Osteoblast (primary cell): ENCODE results near the gene PRKCB. TPM values are rescaled to one million over a fixed set of nuclear protein-coding genes. Genes with fewer than 3 reads are reported as not detected.
"Not testable (repeated sequence)": the region's sequence is repeated elsewhere in the genome, so short reads cannot be mapped to it uniquely, and the experiment has no call there.

Source experiments
- DNase-seq: peaks from one replicate; pipeline ENCODE4 v3.0.0; 2011; ENCODE audit warnings: low spot score, mixed read lengths; ENCODE audit not compliant: insufficient read length; ENCODE audit errors: missing footprints
- H2AFZ ChIP-seq: 2 replicates; pipeline ENCODE4 v1.6.0; 2011; ENCODE audit warnings: mild to moderate bottlenecking, low read length
- H3K27ac ChIP-seq: 2 replicates; pipeline ENCODE4 v1.5.1; 2011; ENCODE audit warnings: mild to moderate bottlenecking, low read depth, low read length, moderate library complexity
- H3K27me3 ChIP-seq: 2 replicates; pipeline ENCODE4 v1.6.0; 2012; ENCODE audit warnings: mild to moderate bottlenecking, control low read depth, inconsistent platforms, low read length, moderate library complexity; ENCODE audit not compliant: insufficient read depth
- H3K36me3 ChIP-seq: 2 replicates; pipeline ENCODE4 v1.5.1; 2011; ENCODE audit warnings: mild to moderate bottlenecking, low read length, control low read depth, moderate library complexity; ENCODE audit not compliant: insufficient read depth
- H3K4me1 ChIP-seq: 2 replicates; pipeline ENCODE4 v1.5.1; 2011; ENCODE audit warnings: mild to moderate bottlenecking, low read length, control low read depth, moderate library complexity; ENCODE audit not compliant: insufficient read depth
- H3K4me2 ChIP-seq: 2 replicates; pipeline ENCODE4 v1.6.0; 2011; ENCODE audit warnings: mild to moderate bottlenecking, low read length; ENCODE audit not compliant: insufficient read depth
- H3K4me3 ChIP-seq: fragments of 200-600 bp; sonication (generic); 3 replicates; pipeline ENCODE4 v1.5.1; 2012; ENCODE audit warnings: mild to moderate bottlenecking, low read length, inconsistent platforms; ENCODE audit not compliant: insufficient read depth
- H3K79me2 ChIP-seq: 2 replicates; pipeline ENCODE4 v1.6.0; 2012; ENCODE audit warnings: mild to moderate bottlenecking, low read length, control low read depth, inconsistent platforms; ENCODE audit not compliant: insufficient read depth
- H3K9me3 ChIP-seq: 2 replicates; pipeline ENCODE4 v1.5.1; 2011; ENCODE audit warnings: low read depth, low read length, control low read depth
- H4K20me1 ChIP-seq: 2 replicates; pipeline ENCODE4 v1.6.0; 2012; ENCODE audit warnings: mild to moderate bottlenecking, low read length, control low read depth; ENCODE audit not compliant: insufficient read depth
- CTCF ChIP-seq: IDR thresholded peaks from 2 replicates; pipeline ENCODE4 v1.5.1; 2011; ENCODE audit warnings: mild to moderate bottlenecking, low read depth, low read length, moderate library complexity; ENCODE audit errors: extremely low read depth
- total RNA-seq: library from RNA; depleted of rRNA; stranded (reverse); fragments of >200 nt; gene quantifications from 2 replicates; pipeline ENCODE4 v1.2.3, GENCODE V29; 2012

Gene PRKCB
- total RNA-seq, 1 donor, result under 0.01 TPM

- H3K27ac ChIP-seq, result no peak overlapping the region
- no peak overlapping the region for H3K4me3 ChIP-seq
- H3K4me2 ChIP-seq, result no peak overlapping the region
- H3K4me1 ChIP-seq, result no peaks in the 10 kb centered on the region
- no peak overlapping the region for H2AFZ ChIP-seq
- H3K9me3 ChIP-seq, result no peaks in the 10 kb centered on the region
- H3K27me3 ChIP-seq, result no peaks in the 10 kb centered on the region
- H3K36me3 ChIP-seq, result no peaks in the 10 kb centered on the region
- no peak for DNase-seq
- no peaks in the 10 kb centered on the region for H4K20me1 ChIP-seq
- no peaks in the 10 kb centered on the region for H3K79me2 ChIP-seq
- no peak for TF ChIP-seq CTCF
Observed at GRCh38 chr16:24146518-24146917, 310.7 kb downstream of the PRKCB start.

GRCh38 chr16:24149102-24149501 is 313.3 kb downstream of the PRKCB start:
- H3K27ac ChIP-seq, result no peak overlapping the region

DNA sequence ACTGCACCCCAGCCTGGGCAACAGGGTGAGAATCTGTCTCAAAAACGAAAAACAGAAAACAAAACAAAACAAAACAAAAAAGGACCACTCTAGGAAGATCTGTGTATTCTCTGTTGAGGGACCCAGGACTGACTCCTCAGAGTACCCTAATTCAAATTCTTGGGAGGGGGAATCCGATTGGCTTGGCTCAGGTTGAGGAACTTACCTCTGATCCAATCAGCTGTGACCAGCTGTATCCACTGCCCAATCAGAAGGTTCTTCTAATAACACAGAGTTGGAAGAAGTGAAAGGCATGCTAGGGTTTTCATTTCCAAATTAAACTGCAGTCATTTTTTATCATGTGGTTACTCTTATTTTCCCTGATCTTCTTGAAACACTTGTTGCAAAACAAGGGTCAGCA is 314.5 kb downstream of the PRKCB start:
- Histone ChIP-seq H3K27ac (no peak overlapping the region), H4K20me1 (no peaks in the 10 kb centered on the region), H2AFZ (no peak overlapping the region), H3K27me3 (no peaks in the 10 kb centered on the region), H3K36me3 (no peaks in the 10 kb centered on the region), H3K79me2 (no peaks in the 10 kb centered on the region), H3K4me1 (no peaks in the 10 kb centered on the region), H3K9me3 (no peaks in the 10 kb centered on the region), H3K4me2 (no peak overlapping the region), H3K4me3 (no peak overlapping the region)
- no peak for DNase-seq
- TF ChIP-seq CTCF, result no peak

More at GRCh38 chr16:24149102-24149501, 313.3 kb downstream of the PRKCB start:
- H3K27me3 ChIP-seq, result no peaks in the 10 kb centered on the region
- no peaks in the 10 kb centered on the region for H4K20me1 ChIP-seq
- no peak for TF ChIP-seq CTCF
- no peaks in the 10 kb centered on the region for H3K36me3 ChIP-seq
- DNase-seq, result no peak
- H2AFZ ChIP-seq, result no peak overlapping the region
- H3K4me2 ChIP-seq, result no peak overlapping the region
- H3K9me3 ChIP-seq, result no peaks in the 10 kb centered on the region
- no peaks in the 10 kb centered on the region for H3K79me2 ChIP-seq
- H3K4me1 ChIP-seq, result no peaks in the 10 kb centered on the region
- no peak overlapping the region for H3K4me3 ChIP-seq

DNA sequence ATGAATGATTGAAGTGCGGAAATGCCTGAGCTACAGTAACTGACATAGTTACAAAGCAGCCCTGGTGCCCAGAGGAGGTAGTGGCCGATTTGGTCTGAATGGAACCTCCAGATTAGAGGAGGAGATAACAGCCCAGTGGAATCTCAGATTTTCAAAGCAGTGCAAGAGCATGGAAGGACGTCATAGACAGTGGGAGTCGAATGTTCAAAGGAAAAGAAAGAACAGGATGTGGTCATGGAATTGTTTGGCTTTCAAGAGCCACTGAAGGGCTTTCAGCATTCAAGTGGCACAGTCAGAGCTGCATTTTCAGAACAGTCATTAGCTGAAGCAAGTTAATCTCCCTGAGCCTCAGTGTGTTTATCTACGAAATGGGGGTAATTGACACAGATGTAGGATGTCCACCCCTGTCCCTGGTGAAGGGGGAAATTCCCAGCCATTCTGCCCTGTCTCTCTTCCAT is 315.7 kb downstream of the PRKCB start:
- Histone ChIP-seq H3K36me3 (no peaks in the 10 kb centered on the region), H4K20me1 (no peaks in the 10 kb centered on the region), H3K4me1 (no peaks in the 10 kb centered on the region), H3K4me2 (no peak overlapping the region), H2AFZ (no peak overlapping the region), H3K79me2 (no peaks in the 10 kb centered on the region), H3K27ac (no peak overlapping the region), H3K27me3 (no peaks in the 10 kb centered on the region), H3K4me3 (no peak overlapping the region), H3K9me3 (no peaks in the 10 kb centered on the region)
- TF ChIP-seq CTCF, result no peak
- DNase-seq, result peak; percentile 50

GRCh38 chr16:24152048-24152447 is 316.3 kb downstream of the PRKCB start:
- not testable (repeated sequence) for H4K20me1 ChIP-seq, H3K27ac ChIP-seq, H3K9me3 ChIP-seq, H3K4me1 ChIP-seq, H3K4me3 ChIP-seq, H3K27me3 ChIP-seq, H3K4me2 ChIP-seq, H3K79me2 ChIP-seq, H3K36me3 ChIP-seq, DNase-seq, H2AFZ ChIP-seq
